AG09319 (cell line): ENCODE data around the gene CHSY1.
"Not testable (repeated sequence)": the region's sequence is repeated elsewhere in the genome, so short reads cannot be mapped to it uniquely, and the experiment has no call there.

Experiments
- DNase-seq: peaks from one replicate; pipeline ENCODE4 v3.0.0-alpha.2; 2010; ENCODE audit warnings: low read depth; ENCODE audit errors: extremely low read depth
- CTCF ChIP-seq: IDR thresholded peaks from 2 replicates; pipeline ENCODE4 v1.5.1; 2011; ENCODE audit warnings: low read depth, mild to moderate bottlenecking, inconsistent platforms, low read length, moderate library complexity

Gene CHSY1

GRCh38 chr15:101251830-101252820 lies at the start of gene CHSY1:
Gene CHSY1, minus strand, starts transcription at chr15:101252048. Its CDS starts 592 bp downstream, at chr15:101251456.
- peak; percentile 12 for TF ChIP-seq CTCF
- peak; percentile 87 for DNase-seq

- no peak for DNase-seq
- TF ChIP-seq CTCF: no peak
Measured at GRCh38 chr15:101296418-101297405, 44.9 kb upstream of the CHSY1 start.

GRCh38 chr15:101295607-101296161 lies 43.8 kb upstream of the CHSY1 start:
- no peak for TF ChIP-seq CTCF
- no peak for DNase-seq

- no peak for TF ChIP-seq CTCF
- DNase-seq: peak; percentile 86
Measured at GRCh38 chr15:101294731-101295606, 43.1 kb upstream of the CHSY1 start, which contains the start of gene SNRPA1. Gene SNRPA1, minus strand, starts transcription at chr15:101295248. Its CDS starts 70 bp downstream, at chr15:101295178.

GRCh38 chr15:101293122-101293521 lies 41.3 kb upstream of the CHSY1 start:
- TF ChIP-seq CTCF: no peak
- no peak for DNase-seq

- TF ChIP-seq CTCF: peak; percentile 59
- no peak for DNase-seq
Measured at GRCh38 chr15:101288905-101289513, 37.2 kb upstream of the CHSY1 start.

GRCh38 chr15:101287342-101287741 lies 35.5 kb upstream of the CHSY1 start:
- not testable (repeated sequence) for DNase-seq
